Right renal pelvis (tissue), 4 donors: Measurements from ENCODE around the gene GOLPH3. TPM values are rescaled to one million over a fixed set of nuclear protein-coding genes. Genes with fewer than 3 reads are reported as not detected.
"Not testable (repeated sequence)": the region's sequence is repeated elsewhere in the genome, so short reads cannot be mapped to it uniquely, and the experiment has no call there.

Source experiments
- DNase-seq, 4 donors: peaks; one replicate each; pipeline ENCODE4 v3.0.0-alpha.2; 2013; ENCODE audit warnings: low read depth in 4 of 4, low spot score in 3 of 4, missing footprints in 1 of 4
- polyA plus RNA-seq, 4 donors: library from polyadenylated mRNA; unstranded; fragments of 120-200 nt; gene quantifications; one replicate each; pipeline ENCODE4 v1.2.1, GENCODE V29; 2013; ENCODE audit not compliant: insufficient read length in 4 of 4

GOLPH3 gene
- 100 to 1,000 TPM in 3 of 4 donors, 10 to 100 TPM in 1; 94.9 to 114 (median 107) TPM for polyA plus RNA-seq

- DNase-seq, result peak; percentile 64 to 81 (median 78)
These were observed at the start of gene GOLPH3 for GRCh38 chr5:32174011-32174870. GOLPH3 (minus strand) TSS chr5:32174319; CDS start chr5:32174034, 285 bp downstream.

- no peak for DNase-seq
These were observed 48.8 kb upstream of the GOLPH3 start for GRCh38 chr5:32222723-32223470.

GRCh38 chr5:32217886-32218396 is 43.8 kb upstream of the GOLPH3 start:
- DNase-seq, result peak in 2 of 4 donors; percentile 16 to 20

- DNase-seq, result not testable (repeated sequence)
These were observed 40.2 kb upstream of the GOLPH3 start for GRCh38 chr5:32214344-32214743.

GRCh38 chr5:32210151-32210550 is 36.0 kb upstream of the GOLPH3 start:
- DNase-seq, result no peak

GRCh38 chr5:32208837-32209236 is 34.7 kb upstream of the GOLPH3 start:
- not testable (repeated sequence) for DNase-seq

- DNase-seq, result no peak
These were observed 33.2 kb upstream of the GOLPH3 start for GRCh38 chr5:32207355-32207634.

- no peak for DNase-seq
These were observed 32.6 kb upstream of the GOLPH3 start for GRCh38 chr5:32206509-32207354.

- no peak for DNase-seq
These were observed 31.9 kb upstream of the GOLPH3 start for GRCh38 chr5:32206053-32206452.

- no peak for DNase-seq
These were observed 28.3 kb upstream of the GOLPH3 start for GRCh38 chr5:32202394-32202793.

- DNase-seq, result no peak
These were observed 27.1 kb upstream of the GOLPH3 start for GRCh38 chr5:32201122-32201753.

- no peak for DNase-seq
These were observed 22.9 kb upstream of the GOLPH3 start for GRCh38 chr5:32197032-32197431.

- no peak for DNase-seq
These were observed 21.1 kb upstream of the GOLPH3 start for GRCh38 chr5:32195265-32195664.

GRCh38 chr5:32193591-32193990 is 19.5 kb upstream of the GOLPH3 start:
- DNase-seq, result peak in 3 of 4 donors; percentile 47 to 51 (median 50)

GRCh38 chr5:32190095-32190494 is 16.0 kb upstream of the GOLPH3 start:
- peak in 2 of 4 donors; percentile 36 to 54 for DNase-seq

GRCh38 chr5:32187675-32188074 is 13.6 kb upstream of the GOLPH3 start:
- DNase-seq, result no peak

- no peak for DNase-seq
These were observed 8.4 kb upstream of the GOLPH3 start for GRCh38 chr5:32182463-32183063.

- peak; percentile 55 to 67 (median 56) for DNase-seq
These were observed 680 bp downstream of the GOLPH3 start for GRCh38 chr5:32173267-32174010.

GRCh38 chr5:32172923-32173266 is 1.2 kb downstream of the GOLPH3 start:
- no peak for DNase-seq
